ENCODE data around the gene IL17REL.

DNA sequence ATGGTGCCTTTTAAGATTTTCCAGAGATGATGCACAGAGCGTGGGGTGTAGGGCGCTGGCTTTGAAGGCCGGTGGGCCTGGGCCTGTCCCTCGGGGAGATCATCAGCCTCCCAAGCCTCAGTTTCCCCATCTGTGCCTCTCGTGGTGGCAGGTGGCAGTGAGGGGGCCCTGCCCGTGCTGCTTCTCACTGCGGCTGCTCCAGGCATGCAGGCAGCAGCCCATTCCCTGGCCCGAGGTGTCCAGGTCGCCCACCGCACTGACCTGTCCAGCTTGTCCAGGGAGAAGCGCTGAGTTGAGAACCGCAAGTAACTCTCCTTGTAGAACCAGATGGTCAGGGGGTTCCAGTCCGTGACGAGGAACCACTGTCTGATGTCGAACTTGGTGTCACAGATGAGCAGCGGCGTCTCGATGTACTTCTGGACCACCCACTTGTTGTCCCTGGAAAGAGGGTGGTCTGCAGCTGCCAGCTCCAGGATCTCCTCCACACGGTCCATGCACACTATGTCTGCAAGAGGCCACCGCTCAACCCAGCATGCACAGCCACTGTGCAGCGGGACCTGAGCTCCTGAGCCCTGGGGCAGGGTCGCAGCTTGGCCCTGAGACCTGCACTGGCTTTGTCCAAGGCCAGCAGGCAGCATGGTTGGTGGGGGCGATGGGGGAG lies 20.5 kb upstream of the IL17REL start:
- TF ChIP-seq, protein P1, sequence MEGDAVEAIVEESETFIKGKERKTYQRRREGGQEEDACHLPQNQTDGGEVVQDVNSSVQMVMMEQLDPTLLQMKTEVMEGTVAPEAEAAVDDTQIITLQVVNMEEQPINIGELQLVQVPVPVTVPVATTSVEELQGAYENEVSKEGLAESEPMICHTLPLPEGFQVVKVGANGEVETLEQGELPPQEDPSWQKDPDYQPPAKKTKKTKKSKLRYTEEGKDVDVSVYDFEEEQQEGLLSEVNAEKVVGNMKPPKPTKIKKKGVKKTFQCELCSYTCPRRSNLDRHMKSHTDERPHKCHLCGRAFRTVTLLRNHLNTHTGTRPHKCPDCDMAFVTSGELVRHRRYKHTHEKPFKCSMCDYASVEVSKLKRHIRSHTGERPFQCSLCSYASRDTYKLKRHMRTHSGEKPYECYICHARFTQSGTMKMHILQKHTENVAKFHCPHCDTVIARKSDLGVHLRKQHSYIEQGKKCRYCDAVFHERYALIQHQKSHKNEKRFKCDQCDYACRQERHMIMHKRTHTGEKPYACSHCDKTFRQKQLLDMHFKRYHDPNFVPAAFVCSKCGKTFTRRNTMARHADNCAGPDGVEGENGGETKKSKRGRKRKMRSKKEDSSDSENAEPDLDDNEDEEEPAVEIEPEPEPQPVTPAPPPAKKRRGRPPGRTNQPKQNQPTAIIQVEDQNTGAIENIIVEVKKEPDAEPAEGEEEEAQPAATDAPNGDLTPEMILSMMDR (conservative IDR thresholded peaks at IDR 0.05; ENCODE audit: low read length), result no peak
- TF ChIP-seq EZH2phosphoT487 (IDR thresholded peaks at IDR 0.05; ENCODE audit: borderline replicate concordance), result no peak
